ENCODE results near the gene IFNL1. TPM values are rescaled to one million over a fixed set of nuclear protein-coding genes. Genes with fewer than 3 reads are reported as not detected.

IFNL1 gene
- total and polyA plus RNA-seq, 9 of the 15 experiments (the other 6 are each of a cell fraction or from before 2014, with no cell fraction given): not detected

GRCh38 chr19:39310558-39311311, 14.5 kb downstream of the IFNL1 start:
- in situ Hi-C loops (cut with MboI) (no loop called here), intact Hi-C loops (cut with micrococcal nuclease) (no loop called here)
- H3K27me3 ChIP-seq (ENCODE audit: control insufficient read depth in 2 of 2, insufficient read depth in 2 of 2, low read length in 2 of 2): no peaks in the 10 kb centered on the region
- CTCF ChIA-PET (ENCODE audit: low intra/inter-chr PET ratio): no interaction called here
- no peaks in the 10 kb centered on the region for H3K9me3 ChIP-seq (replicated peaks; ENCODE audit: control insufficient read depth, insufficient read depth, low read depth, low read length)
- peak overlapping the region; percentile 28 for H3K4me3 ChIP-seq
- peaks cover 15% of the 10 kb centered on the region for H3K79me2 ChIP-seq (ENCODE audit: control insufficient read depth, insufficient read depth, low read length)
- POLR2A ChIA-PET: interaction anchor here (0.6 to 1.4 kb wide), 16 partner anchors 8 to 392 kb away, joined by 3 to 7 read pairs (median 3); partner anchors contain the start of genes IFNL1, MED29, PAF1 and RPS16
- H4K20me1 ChIP-seq (replicated peaks; ENCODE audit: control insufficient read depth, insufficient read depth, low read length): no peaks in the 10 kb centered on the region
- FAIRE-seq: peak; percentile 98
- H3K27ac ChIP-seq (ENCODE audit: extremely low read depth, low read depth, low read length): peak overlapping the region; percentile 84
- no TSS peak for BruUV-seq (replicated peaks)
- peak; percentile 90 to 95 (median 90) for DNase-seq (ENCODE audit: extremely low read depth in 1 of 4, low spot score in 3 of 4)
- peak overlapping the region; percentile 78 for H2AFZ ChIP-seq (ENCODE audit: low read depth, low read length)
- H3K4me2 ChIP-seq (ENCODE audit: insufficient read depth, low read length): peak overlapping the region; percentile 87
- H3K36me3 ChIP-seq (ENCODE audit: control insufficient read depth, insufficient read depth, low read length): peaks cover 54% of the 10 kb centered on the region; the same call in 1 of the 3 replicates
- peak overlapping the region; percentile 55 to 58 for H3K9ac ChIP-seq (ENCODE audit: insufficient read depth in 1 of 2, low read depth in 2 of 2, low read length in 2 of 2)
- WGBS (ENCODE audit: insufficient coverage, low coverage, missing lambda C conversion rate): 4% methylated on average over 11 of the region's 11 CpGs
- no peaks in the 10 kb centered on the region for H3K9me1 ChIP-seq (ENCODE audit: control insufficient read depth, insufficient read depth, low read length)
- H3K4me1 ChIP-seq (replicated peaks in 1 of 2; ENCODE audit: control insufficient read depth in 2 of 2, insufficient read depth in 2 of 2, low read length in 2 of 2): peaks cover 34 to 38% of the 10 kb centered on the region in 2 experiments
- ATAC-seq: peak; percentile 89
- TF ChIP-seq ERF (CRISPR knock-in tag; IDR thresholded peaks at IDR 0.05) (no peak), HNRNPK (IDR thresholded peaks at IDR 0.05; ENCODE audit: low read depth, low read length, poor library complexity, severe bottlenecking) (no peak), NR3C1 (CRISPR knock-in tag; IDR thresholded peaks at IDR 0.05) (no peak), MITF (IDR thresholded peaks at IDR 0.05) (no peak), LEF1 (IDR thresholded peaks at IDR 0.05) (0 out of 2 replicates have a peak, but pooled peaks have one; percentile 35), ARID3A (IDR thresholded peaks at IDR 0.05; ENCODE audit: borderline replicate concordance, low read depth, low read length) (no peak), RBM25 (IDR thresholded peaks at IDR 0.05; ENCODE audit: low read depth, low read length, severe bottlenecking) (peak; percentile 87), ZNF592 (IDR thresholded peaks at IDR 0.05) (no peak), ARHGAP35 (IDR thresholded peaks at IDR 0.05; ENCODE audit: partially characterized antibody) (no peak), GTF3C2 (IDR thresholded peaks at IDR 0.05; ENCODE audit: borderline replicate concordance, extremely low read depth, insufficient read length) (no peak)
